GM21367 (cell line): ENCODE data around the gene HYI.

Experiments
- ATAC-seq: cut with Tn5 transposase; IDR thresholded peaks from one replicate; pipeline ENCODE4 v1.9.1; 2021; ENCODE audit not compliant: unreplicated experiment

HYI gene

DNA sequence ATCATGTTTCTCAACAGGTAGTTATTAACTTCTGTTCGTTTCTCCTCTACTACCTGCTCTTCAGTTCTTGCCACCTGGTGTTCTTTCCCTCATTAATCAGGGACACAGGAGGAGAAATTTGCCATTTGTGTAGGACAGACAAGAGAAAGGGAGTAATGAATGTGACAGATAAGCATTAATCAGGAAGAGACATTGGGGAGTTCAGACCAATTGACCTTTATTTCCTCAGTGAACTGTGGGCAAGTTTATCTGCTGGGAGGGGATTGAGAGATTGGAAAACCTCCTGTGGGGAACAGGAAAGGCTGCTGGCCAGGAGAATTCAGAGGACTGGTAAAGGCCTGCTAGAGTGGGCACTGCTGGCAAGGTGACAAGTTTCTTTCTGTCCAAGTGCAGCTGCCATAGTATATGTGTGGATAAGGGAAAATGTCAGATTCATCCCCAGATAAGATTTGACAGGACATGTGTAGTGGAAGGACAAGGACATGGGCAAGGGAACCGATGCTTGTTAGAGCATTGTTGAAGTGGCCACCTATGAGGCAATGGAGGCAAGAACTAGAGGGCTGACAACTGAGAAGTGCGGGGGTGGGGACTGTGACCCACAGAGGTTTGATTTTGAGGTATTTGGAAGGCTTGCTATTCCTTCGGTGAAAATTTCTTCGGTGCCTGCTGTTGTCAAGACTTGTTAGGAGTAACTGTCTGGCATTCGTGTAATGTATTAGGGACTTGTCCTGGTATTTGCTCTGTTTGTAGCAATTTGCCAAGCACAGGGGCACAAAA lies 51.5 kb downstream of the HYI start:
- ATAC-seq, result no peak
